Epithelial cell of alveolus of lung (primary cell): Measurements from ENCODE around the gene TP53I3. TPM values are rescaled to one million over a fixed set of nuclear protein-coding genes. Genes with fewer than 3 reads are reported as not detected.

Source experiments
- total RNA-seq: library from RNA; depleted of rRNA; stranded (reverse); fragments of >200 nt; gene quantifications from 2 replicates; pipeline ENCODE4 v1.2.1, GENCODE V29; 2015

The TP53I3 gene
- total RNA-seq: 54.9 and 77.7 TPM in 2 replicates

GRCh38 chr2:24084386-24085199 lies at the start of gene TP53I3:
TSS of gene TP53I3 (minus strand) at chr2:24084834. CDS start at chr2:24084326, 508 bp downstream.

GRCh38 chr2:24123195-24123921 lies 38.7 kb upstream of the TP53I3 start, which contains the start of the genes FAM228B and PFN4:
TSS of gene FAM228B (plus strand) at chr2:24123469. CDS start at chr2:24124362, 893 bp downstream.
TSS of gene PFN4 (minus strand) at chr2:24123334. CDS start at chr2:24122535, 799 bp downstream.

GRCh38 chr2:24075915-24076848 lies 8.5 kb downstream of the TP53I3 start, which contains the start of gene SF3B6:
TSS of gene SF3B6 (minus strand) at chr2:24076326. CDS start at chr2:24076229, 97 bp downstream.

GRCh38 chr2:24049485-24050021 lies 35.1 kb downstream of the TP53I3 start, which contains the start of gene FKBP1B:
TSS of gene FKBP1B (plus strand) at chr2:24049741. CDS start at chr2:24049850, 109 bp downstream.

GRCh38 chr2:24046930-24047702 lies 37.5 kb downstream of the TP53I3 start, which contains the start of gene WDCP:
TSS of gene WDCP (minus strand) at chr2:24047391. CDS start at chr2:24039494, 7,897 bp downstream.

Other genes starting within 250 kb of the TP53I3 start
- gene ATAD2B, start 157.7 kb downstream of the TP53I3 start, total RNA-seq: 3.0 and 15.6 TPM in 2 replicates
- gene UBXN2A, start 144.4 kb downstream of the TP53I3 start, total RNA-seq: 12.2 and 13.2 TPM in 2 replicates
- gene MFSD2B, start 74.7 kb downstream of the TP53I3 start, total RNA-seq: 0.13 TPM in 1 of 2 replicates, not detected in the other
- gene WDCP, start 37.4 kb downstream of the TP53I3 start, total RNA-seq: 7.5 and 11.3 TPM in 2 replicates
- 15.5 and 20.7 TPM in 2 replicates for gene FKBP1B, start 35.1 kb downstream of the TP53I3 start, total RNA-seq
- 169 TPM in 2 replicates for gene SF3B6, start 8.5 kb downstream of the TP53I3 start, total RNA-seq
- gene PFN4, start 38.5 kb upstream of the TP53I3 start, total RNA-seq: 0.39 TPM in 1 of 2 replicates, not detected in the other
- gene FAM228B, start 38.6 kb upstream of the TP53I3 start, total RNA-seq: 9.6 and 11.5 TPM in 2 replicates
- gene FAM228A, start 90.2 kb upstream of the TP53I3 start, total RNA-seq: 0.08 and 0.39 TPM in 2 replicates